GM23338 (cell line): ENCODE results near the gene ADAMTS17.

ENCODE experiments used
- CREB1 ChIP-seq: fragments of 250-450 bp; sonication (Bioruptor Pico); IDR thresholded peaks from 2 replicates; pipeline ENCODE4 v1.5.0; 2020; ENCODE audit warnings: low read depth, mild to moderate bottlenecking, moderate library complexity
- CTCF ChIP-seq, 2 experiments: fragments of 200-600 bp in 1 of 2; sonication (generic) in 1 of 2; conservative IDR thresholded peaks; 2 replicates each; pipeline versions ENCODE4 v1.5.1 to v1.6.1; 2016 to 2017; ENCODE audit warnings: antibody characterized with exemption in 2 of 2, low read depth in 2 of 2, mild to moderate bottlenecking in 2 of 2, moderate library complexity in 1 of 2
- EZH2 ChIP-seq: fragments of 200-600 bp; sonication (generic); IDR thresholded peaks from one replicate; pipeline ENCODE4 v1.8.0; 2017; ENCODE audit warnings: antibody characterized with exemption, mild to moderate bottlenecking, low read depth; ENCODE audit not compliant: unreplicated experiment
- EZH2phosphoT487 ChIP-seq: fragments of 200-600 bp; sonication (generic); IDR thresholded peaks from one replicate; pipeline ENCODE4 v1.8.1; 2018; ENCODE audit warnings: antibody characterized with exemption; ENCODE audit not compliant: unreplicated experiment
- JUNB ChIP-seq: IDR thresholded peaks from one replicate; pipeline ENCODE4 v1.6.1; 2016; ENCODE audit warnings: antibody characterized with exemption; ENCODE audit not compliant: unreplicated experiment
- NANOG ChIP-seq: IDR thresholded peaks from 2 replicates; pipeline ENCODE4 v1.6.1; 2016; ENCODE audit warnings: antibody characterized with exemption, borderline replicate concordance
- POLR2AphosphoS5 ChIP-seq: IDR thresholded peaks from 2 replicates; pipeline ENCODE4 v1.6.1; 2016; ENCODE audit warnings: antibody characterized with exemption, low read depth
- REST ChIP-seq: IDR thresholded peaks from one replicate; pipeline ENCODE4 v1.6.1; 2018; ENCODE audit warnings: antibody characterized with exemption; ENCODE audit not compliant: unreplicated experiment
- ZNF114 ChIP-seq: fragments of 250-450 bp; sonication (Bioruptor Pico); IDR thresholded peaks from 2 replicates; pipeline ENCODE4 v1.5.0; 2020; ENCODE audit warnings: mild to moderate bottlenecking, moderate library complexity
- ZNF331 ChIP-seq: fragments of 250-450 bp; sonication (Bioruptor Pico); IDR thresholded peaks from 2 replicates; pipeline ENCODE4 v1.5.0; 2020; ENCODE audit warnings: low read depth, mild to moderate bottlenecking, moderate library complexity

GRCh38 chr15:100056411-100057072, 285.2 kb downstream of the ADAMTS17 start:
- TF ChIP-seq POLR2AphosphoS5 (no peak), CTCF (conservative IDR thresholded peaks at IDR 0.05; ENCODE audit: low read depth in 2 of 2) (no peak), EZH2phosphoT487 (no peak), CREB1 (CRISPR knock-in tag) (no peak), EZH2 (no peak), ZNF114 (no peak), NANOG (no peak), REST (no peak), JUNB (no peak), ZNF331 (no peak)
